KG1 (cell line): Measurements from ENCODE around the gene TAB2.
"Not testable (repeated sequence)": the region's sequence is repeated elsewhere in the genome, so short reads cannot be mapped to it uniquely, and the experiment has no call there.

Experiments used
- DNase-seq: peaks from one replicate; lab custom pipeline; 2025; lab: John Stamatoyannopoulos, UW

The TAB2 gene

GRCh38 chr6:149334201-149334600, 16.7 kb downstream of the TAB2 start:
- DNase-seq, result no peak

- DNase-seq, result no peak
Observed at GRCh38 chr6:149334682-149335160, 17.2 kb downstream of the TAB2 start.

DNA sequence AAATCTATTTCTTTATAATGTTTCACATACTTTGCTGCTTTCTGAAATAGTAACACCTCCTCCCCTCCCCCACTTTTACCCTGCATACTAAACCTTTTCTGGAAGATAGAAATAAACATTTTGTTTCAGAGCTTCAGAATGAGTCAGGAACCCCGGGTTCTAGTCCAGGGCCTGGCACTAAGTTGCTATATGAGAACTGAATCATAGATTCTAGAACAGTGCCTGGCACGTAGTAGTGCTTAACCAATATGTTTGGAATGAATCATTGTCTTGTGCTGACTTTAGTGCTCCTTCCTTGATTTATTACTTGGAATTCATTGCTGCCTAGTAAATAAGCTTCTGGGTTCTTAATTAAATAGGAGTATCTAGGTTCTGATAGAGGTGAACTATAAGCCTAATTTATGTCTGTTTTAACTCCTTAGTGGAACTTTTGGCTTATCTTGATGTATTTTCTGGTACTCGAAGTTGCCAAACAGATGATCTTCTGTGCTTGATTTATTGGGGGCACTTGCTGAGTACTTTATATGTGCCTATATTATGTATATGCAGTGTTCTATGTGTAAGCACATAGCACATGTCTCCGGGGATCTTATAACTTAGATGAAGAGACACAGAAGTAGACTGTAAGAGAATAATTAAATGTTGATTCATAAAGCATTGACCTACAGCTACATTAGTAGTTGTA, 18.6 kb downstream of the TAB2 start:
- no peak for DNase-seq

DNA sequence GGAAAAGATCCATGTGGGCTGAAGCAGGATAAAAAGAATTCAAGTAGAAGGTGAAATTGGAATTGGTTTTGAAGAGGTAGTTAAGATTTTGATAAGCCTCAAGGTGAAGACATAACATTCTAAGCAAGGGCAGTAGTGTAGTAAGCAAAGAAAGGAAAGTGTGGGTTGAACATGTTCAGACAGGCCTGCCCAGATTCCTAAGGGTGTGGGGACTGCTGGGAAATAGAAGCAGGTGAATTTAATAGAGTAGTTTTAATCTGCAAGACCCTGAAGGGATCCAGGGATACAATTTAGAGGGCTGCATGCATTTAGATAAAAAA, 19.1 kb downstream of the TAB2 start:
- DNase-seq, result no peak

GRCh38 chr6:149337320-149337719, 19.8 kb downstream of the TAB2 start:
- no peak for DNase-seq

GRCh38 chr6:149340200-149340599, 22.7 kb downstream of the TAB2 start:
- DNase-seq, result no peak

DNA sequence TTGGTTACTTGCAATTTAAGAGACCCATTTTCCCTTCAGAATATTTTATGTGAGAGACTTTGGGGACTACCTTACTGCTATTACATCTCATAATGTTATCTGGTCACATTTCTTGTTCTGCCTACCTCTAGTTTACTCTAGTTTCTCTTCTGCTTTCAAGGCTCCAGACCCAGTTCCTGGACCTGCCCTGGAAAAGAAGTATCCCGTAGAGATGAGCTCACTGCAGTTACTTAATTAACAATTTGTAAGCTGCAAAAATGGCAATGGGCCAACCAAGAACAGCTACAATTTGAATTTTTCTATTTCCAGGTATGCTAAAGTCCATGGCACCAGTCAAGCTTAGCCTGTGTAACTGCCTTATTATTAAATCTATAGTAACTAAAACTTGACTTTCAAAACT, 25.0 kb downstream of the TAB2 start:
- DNase-seq, result no peak

DNA sequence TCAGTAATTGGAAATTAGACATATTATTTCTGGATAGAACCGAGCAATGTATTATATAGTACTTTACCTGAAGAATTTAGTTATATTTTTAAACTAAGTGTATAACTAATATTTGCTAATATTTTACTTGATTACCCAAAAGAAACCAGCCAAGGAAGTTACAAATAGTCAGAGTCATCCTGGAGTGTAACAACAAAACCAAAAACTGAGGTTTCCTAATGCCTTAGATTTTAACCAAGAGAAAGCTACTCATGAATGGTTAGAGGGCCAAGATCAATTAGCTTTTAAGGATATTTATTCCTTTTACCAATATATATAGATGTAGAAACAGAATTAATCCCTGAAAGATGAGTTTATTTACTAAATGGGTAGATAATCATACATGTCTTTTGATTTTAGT, 26.0 kb downstream of the TAB2 start:
- no peak for DNase-seq

GRCh38 chr6:149346078-149346477, 28.6 kb downstream of the TAB2 start:
- no peak for DNase-seq

DNA sequence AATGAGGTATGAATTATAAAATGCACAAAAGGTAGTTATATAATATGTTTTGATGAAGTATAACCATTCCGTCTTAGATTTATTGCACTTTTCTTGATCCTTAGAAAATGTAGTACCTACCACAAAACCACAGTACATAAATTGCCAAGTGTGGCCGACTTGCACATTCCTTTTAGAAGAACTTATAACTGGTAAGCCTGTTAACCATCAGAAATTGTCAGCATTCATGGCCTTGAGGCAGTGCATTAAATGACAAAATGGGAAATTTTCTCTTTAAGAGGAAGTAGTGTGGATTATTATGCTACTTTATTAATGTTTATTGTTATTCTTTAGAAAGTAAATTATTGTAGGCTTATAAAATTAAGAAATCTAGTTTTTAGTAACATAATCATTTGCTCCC, 29.6 kb downstream of the TAB2 start:
- no peak for DNase-seq

DNA sequence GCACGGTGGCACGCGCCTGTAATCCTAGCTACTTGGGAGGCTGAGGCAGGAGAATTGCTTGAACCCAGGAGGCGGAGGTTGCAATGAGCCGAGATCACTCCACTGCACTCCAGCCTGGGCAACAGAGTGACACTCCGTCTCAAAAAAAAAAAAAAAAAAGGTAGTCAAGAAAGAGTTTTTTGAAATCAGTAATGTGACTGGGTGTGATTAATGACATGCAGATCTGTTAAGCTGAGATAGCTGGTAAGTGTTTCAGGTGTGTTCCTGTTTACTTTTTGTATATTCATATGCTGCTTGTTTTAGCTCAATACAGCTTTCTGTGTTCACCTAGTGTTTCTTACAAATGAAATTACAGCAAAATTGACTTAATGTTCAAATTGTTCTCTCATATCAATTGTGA, 31.8 kb downstream of the TAB2 start:
- DNase-seq, result not testable (repeated sequence)

DNA sequence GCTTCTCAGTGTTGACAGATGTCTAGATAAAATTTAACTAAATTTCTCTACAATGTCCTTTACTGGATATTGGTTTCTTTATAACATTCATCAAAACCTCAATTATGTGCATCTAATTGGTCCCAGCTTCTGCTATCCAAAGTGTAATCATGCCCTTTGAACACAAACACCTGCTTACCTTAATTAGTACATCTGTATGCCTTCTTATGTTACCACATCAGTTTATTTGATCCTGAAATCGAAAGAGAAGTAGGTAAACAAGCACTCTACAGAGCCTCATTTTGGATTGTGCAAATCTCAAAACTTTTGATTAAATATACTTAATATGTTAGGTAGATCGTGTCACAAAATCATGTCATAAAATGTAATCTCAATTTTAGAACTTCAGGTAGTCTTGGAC, 36.5 kb downstream of the TAB2 start:
- no peak for DNase-seq

GRCh38 chr6:149356081-149356750, 38.7 kb downstream of the TAB2 start:
- DNase-seq, result no peak

GRCh38 chr6:149357726-149358538, 40.4 kb downstream of the TAB2 start:
- DNase-seq, result no peak

GRCh38 chr6:149359440-149359839, 41.9 kb downstream of the TAB2 start:
- no peak for DNase-seq

- no peak for DNase-seq
Observed at GRCh38 chr6:149360536-149360935, 43.0 kb downstream of the TAB2 start.

GRCh38 chr6:149362289-149362688, 44.8 kb downstream of the TAB2 start:
- DNase-seq, result no peak

GRCh38 chr6:149363154-149363553, 45.6 kb downstream of the TAB2 start:
- DNase-seq, result no peak

GRCh38 chr6:149364557-149364956, 47.0 kb downstream of the TAB2 start:
- DNase-seq, result no peak

- DNase-seq, result no peak
Observed at GRCh38 chr6:149365197-149365596, 47.7 kb downstream of the TAB2 start.

DNA sequence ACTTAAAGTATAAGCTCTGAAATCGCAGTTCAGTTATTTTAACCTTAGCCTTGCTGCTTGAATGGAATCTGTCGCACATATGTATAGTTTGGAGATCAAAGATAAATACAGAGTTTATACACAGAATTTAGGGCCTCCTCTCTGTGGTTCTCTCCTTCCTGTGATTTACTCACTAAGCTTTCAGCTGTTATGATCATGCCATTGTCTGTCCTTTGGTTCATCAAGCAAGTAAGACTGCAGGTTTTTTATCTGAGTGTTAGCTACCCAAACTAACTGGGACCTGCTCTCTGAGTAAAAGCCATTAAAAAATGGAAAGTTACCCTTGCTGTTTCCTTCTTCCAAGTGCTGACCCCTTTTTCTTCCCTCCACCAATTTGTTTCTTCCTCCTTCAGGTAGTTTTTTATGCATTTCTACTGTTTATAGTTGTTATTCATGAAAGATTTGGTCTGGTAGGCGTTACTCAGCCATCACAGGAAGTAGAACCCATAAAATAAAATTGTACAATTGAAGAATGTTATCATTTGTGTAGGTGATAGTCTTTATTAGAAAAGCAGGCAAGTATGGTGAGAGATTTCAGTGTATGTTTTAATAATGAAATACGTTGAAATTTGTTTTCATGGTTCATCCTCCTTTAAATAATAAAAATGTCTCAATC, 48.9 kb downstream of the TAB2 start:
- DNase-seq, result no peak

- DNase-seq, result no peak
Observed at GRCh38 chr6:149368065-149368464, 50.6 kb downstream of the TAB2 start.

DNA sequence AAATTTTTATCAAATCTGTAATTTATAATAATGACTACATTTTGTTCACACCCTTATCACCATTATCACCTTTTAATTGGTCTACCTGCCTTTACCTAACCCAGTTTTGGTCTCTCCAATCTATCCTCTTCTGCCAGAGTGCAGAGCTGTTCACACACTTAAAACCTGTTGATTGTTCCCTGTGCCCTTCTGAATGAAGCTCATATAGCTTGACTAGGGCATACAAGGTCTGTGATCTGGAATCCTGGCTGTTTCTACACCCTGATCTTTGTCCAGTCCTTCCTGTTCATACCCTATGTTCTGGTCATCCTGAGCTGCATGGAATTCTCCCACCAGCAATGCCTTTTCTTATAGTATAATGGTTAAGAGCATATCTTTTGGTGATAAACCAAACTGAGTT, 53.6 kb downstream of the TAB2 start:
- DNase-seq, result no peak
